Osteoblast (primary cell): ENCODE data around the gene PRSS50. TPM values are rescaled to one million over a fixed set of nuclear protein-coding genes. Genes with fewer than 3 reads are reported as not detected.

Source experiments
- DNase-seq: peaks from one replicate; pipeline ENCODE4 v3.0.0; 2011; ENCODE audit warnings: low spot score, mixed read lengths; ENCODE audit not compliant: insufficient read length; ENCODE audit errors: missing footprints
- H2AFZ ChIP-seq: 2 replicates; pipeline ENCODE4 v1.6.0; 2011; ENCODE audit warnings: mild to moderate bottlenecking, low read length
- H3K27ac ChIP-seq: 2 replicates; pipeline ENCODE4 v1.5.1; 2011; ENCODE audit warnings: mild to moderate bottlenecking, low read depth, low read length, moderate library complexity
- H3K27me3 ChIP-seq: 2 replicates; pipeline ENCODE4 v1.6.0; 2012; ENCODE audit warnings: mild to moderate bottlenecking, control low read depth, inconsistent platforms, low read length, moderate library complexity; ENCODE audit not compliant: insufficient read depth
- H3K36me3 ChIP-seq: 2 replicates; pipeline ENCODE4 v1.5.1; 2011; ENCODE audit warnings: mild to moderate bottlenecking, low read length, control low read depth, moderate library complexity; ENCODE audit not compliant: insufficient read depth
- H3K4me1 ChIP-seq: 2 replicates; pipeline ENCODE4 v1.5.1; 2011; ENCODE audit warnings: mild to moderate bottlenecking, low read length, control low read depth, moderate library complexity; ENCODE audit not compliant: insufficient read depth
- H3K4me2 ChIP-seq: 2 replicates; pipeline ENCODE4 v1.6.0; 2011; ENCODE audit warnings: mild to moderate bottlenecking, low read length; ENCODE audit not compliant: insufficient read depth
- H3K4me3 ChIP-seq: fragments of 200-600 bp; sonication (generic); 3 replicates; pipeline ENCODE4 v1.5.1; 2012; ENCODE audit warnings: mild to moderate bottlenecking, low read length, inconsistent platforms; ENCODE audit not compliant: insufficient read depth
- H3K79me2 ChIP-seq: 2 replicates; pipeline ENCODE4 v1.6.0; 2012; ENCODE audit warnings: mild to moderate bottlenecking, low read length, control low read depth, inconsistent platforms; ENCODE audit not compliant: insufficient read depth
- H3K9me3 ChIP-seq: 2 replicates; pipeline ENCODE4 v1.5.1; 2011; ENCODE audit warnings: low read depth, low read length, control low read depth
- H4K20me1 ChIP-seq: 2 replicates; pipeline ENCODE4 v1.6.0; 2012; ENCODE audit warnings: mild to moderate bottlenecking, low read length, control low read depth; ENCODE audit not compliant: insufficient read depth
- total RNA-seq: library from RNA; depleted of rRNA; stranded (reverse); fragments of >200 nt; gene quantifications from 2 replicates; pipeline ENCODE4 v1.2.3, GENCODE V29; 2012
- TF ChIP-seq, protein P1 (sequence below): IDR thresholded peaks from 2 replicates; pipeline ENCODE4 v1.5.1; 2011; ENCODE audit warnings: mild to moderate bottlenecking, low read depth, low read length, moderate library complexity; ENCODE audit errors: extremely low read depth

Gene PRSS50
- total RNA-seq, 1 donor = not detected

DNA sequence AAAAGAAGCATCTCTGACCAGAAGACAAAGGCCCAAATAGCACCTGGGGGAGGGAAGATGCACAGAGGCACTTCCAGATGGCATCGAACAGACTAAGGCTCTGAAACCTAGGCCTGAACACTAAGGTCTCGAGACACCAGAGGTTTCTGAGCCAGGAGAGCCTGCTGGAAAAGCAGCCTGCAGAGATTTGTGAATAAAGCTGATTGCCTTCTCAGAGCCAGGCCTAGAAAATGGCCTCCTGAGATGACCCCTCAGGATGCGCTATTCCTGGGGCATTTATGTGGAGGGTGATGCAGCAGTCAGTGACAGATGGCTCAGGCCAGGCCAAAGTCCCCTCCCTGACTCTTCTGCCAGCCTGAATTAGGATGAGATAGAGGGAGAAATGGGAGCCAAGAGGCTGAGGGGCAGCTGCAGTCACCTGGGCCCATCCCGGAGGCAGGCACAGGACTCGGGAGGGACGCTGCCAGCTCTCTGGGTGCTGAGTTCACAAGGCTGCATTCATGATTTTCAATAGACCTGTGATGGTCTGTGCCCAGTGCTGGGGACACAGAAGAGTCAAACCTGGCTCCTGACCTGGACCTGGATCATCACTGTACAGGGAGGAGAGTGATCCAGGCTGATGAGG is 6.9 kb downstream of the PRSS50 start:
- TF ChIP-seq, protein P1, sequence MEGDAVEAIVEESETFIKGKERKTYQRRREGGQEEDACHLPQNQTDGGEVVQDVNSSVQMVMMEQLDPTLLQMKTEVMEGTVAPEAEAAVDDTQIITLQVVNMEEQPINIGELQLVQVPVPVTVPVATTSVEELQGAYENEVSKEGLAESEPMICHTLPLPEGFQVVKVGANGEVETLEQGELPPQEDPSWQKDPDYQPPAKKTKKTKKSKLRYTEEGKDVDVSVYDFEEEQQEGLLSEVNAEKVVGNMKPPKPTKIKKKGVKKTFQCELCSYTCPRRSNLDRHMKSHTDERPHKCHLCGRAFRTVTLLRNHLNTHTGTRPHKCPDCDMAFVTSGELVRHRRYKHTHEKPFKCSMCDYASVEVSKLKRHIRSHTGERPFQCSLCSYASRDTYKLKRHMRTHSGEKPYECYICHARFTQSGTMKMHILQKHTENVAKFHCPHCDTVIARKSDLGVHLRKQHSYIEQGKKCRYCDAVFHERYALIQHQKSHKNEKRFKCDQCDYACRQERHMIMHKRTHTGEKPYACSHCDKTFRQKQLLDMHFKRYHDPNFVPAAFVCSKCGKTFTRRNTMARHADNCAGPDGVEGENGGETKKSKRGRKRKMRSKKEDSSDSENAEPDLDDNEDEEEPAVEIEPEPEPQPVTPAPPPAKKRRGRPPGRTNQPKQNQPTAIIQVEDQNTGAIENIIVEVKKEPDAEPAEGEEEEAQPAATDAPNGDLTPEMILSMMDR = no peak

DNA sequence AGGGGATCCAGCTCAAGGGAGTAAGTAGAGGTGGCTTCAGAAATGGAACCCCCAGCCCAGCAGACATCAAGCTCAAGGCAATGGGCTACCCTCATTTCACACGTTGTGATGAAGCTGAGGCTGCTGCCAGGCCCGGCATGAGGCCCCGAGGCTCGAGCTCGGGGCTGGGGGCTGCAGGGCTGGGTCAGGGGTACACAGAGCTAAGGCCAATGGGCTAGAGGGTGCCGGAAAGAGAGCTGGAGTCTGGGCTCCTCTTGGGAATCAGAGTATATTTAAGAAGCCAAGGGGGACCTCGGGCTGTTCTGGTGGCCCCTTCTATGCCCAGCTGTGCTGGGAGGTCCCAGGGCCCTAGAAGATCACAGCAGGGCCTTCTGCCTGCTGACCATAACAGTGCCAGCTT is 7.4 kb downstream of the PRSS50 start:
- no peaks in the 10 kb centered on the region for H3K4me1 ChIP-seq
- no peaks in the 10 kb centered on the region for H4K20me1 ChIP-seq
- no peak overlapping the region for H3K27ac ChIP-seq
- no peak overlapping the region for H3K4me3 ChIP-seq
- no peak overlapping the region for H3K4me2 ChIP-seq
- no peaks in the 10 kb centered on the region for H3K27me3 ChIP-seq
- no peaks in the 10 kb centered on the region for H3K79me2 ChIP-seq
- H3K9me3 ChIP-seq = no peaks in the 10 kb centered on the region
- H2AFZ ChIP-seq = no peak overlapping the region
- TF ChIP-seq, protein P1 = no peak
- H3K36me3 ChIP-seq = no peaks in the 10 kb centered on the region
- peak; percentile 52 for DNase-seq

More for the DNA sequence above, 6.9 kb downstream of the PRSS50 start:
- Histone ChIP-seq H3K4me2 (no peak overlapping the region), H3K27me3 (no peaks in the 10 kb centered on the region), H3K36me3 (no peaks in the 10 kb centered on the region), H4K20me1 (no peaks in the 10 kb centered on the region), H3K4me1 (no peaks in the 10 kb centered on the region), H3K4me3 (no peak overlapping the region), H3K27ac (no peak overlapping the region), H2AFZ (no peak overlapping the region), H3K9me3 (no peaks in the 10 kb centered on the region), H3K79me2 (no peaks in the 10 kb centered on the region)
- DNase-seq = peak; percentile 76

DNA sequence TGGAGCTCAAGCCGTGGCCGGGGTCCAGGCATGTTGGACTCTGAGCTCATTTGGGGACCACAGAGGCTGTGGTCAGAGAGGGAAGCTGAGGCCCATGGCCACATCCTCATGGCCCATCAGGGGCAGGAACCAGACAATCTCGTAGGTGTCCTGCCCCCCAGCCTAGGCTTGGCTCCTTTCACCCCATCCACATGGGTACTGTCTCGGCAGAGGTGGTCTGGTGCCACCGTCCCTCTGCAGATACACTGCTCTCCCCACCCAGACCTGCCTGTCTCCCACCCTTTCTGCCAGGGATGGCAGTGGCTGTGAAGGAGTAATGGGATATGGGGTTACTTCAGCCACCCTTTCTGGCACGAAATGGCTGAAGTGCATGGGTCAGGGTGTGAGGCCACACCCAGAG is 7.9 kb downstream of the PRSS50 start:
- TF ChIP-seq, protein P1 = no peak
- no peak overlapping the region for H3K4me2 ChIP-seq
- H3K79me2 ChIP-seq = no peaks in the 10 kb centered on the region
- H4K20me1 ChIP-seq = no peaks in the 10 kb centered on the region
- no peak overlapping the region for H3K27ac ChIP-seq
- no peaks in the 10 kb centered on the region for H3K36me3 ChIP-seq
- H3K27me3 ChIP-seq = no peaks in the 10 kb centered on the region
- H2AFZ ChIP-seq = no peak overlapping the region
- no peak overlapping the region for H3K4me3 ChIP-seq
- DNase-seq = peak; percentile 32
- H3K4me1 ChIP-seq = no peaks in the 10 kb centered on the region
- H3K9me3 ChIP-seq = no peaks in the 10 kb centered on the region

DNA sequence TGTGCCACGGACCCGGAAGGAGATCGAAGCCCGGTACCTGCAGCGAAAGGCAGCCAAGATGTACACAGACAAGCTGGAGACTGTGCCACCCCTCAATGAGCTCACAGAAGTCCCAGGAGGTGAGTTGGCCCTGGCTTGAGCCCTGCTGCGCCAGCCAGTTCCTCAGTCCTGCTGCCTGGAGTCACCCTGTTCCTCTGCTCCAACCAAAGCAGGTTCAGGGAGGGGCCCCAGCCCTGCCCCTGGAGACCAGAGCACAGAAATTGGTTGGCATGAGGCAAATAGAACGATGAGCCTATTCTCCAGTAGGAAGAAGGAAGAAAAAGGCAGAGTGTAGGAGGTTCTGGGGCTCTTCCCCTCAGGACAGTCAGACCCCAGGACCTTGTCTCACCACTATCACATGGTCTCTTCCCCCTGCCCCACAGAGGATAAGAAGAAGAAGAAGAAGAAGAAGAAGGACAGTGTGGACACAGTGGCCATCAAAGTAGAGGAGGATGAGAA is 8.5 kb downstream of the PRSS50 start:
- TF ChIP-seq, protein P1 = no peak
- H3K9me3 ChIP-seq = no peaks in the 10 kb centered on the region
- no peak overlapping the region for H3K27ac ChIP-seq
- H4K20me1 ChIP-seq = no peaks in the 10 kb centered on the region
- H3K4me2 ChIP-seq = no peak overlapping the region
- H3K27me3 ChIP-seq = no peaks in the 10 kb centered on the region
- H2AFZ ChIP-seq = no peak overlapping the region
- H3K36me3 ChIP-seq = no peaks in the 10 kb centered on the region
- H3K4me1 ChIP-seq = no peaks in the 10 kb centered on the region
- H3K79me2 ChIP-seq = no peaks in the 10 kb centered on the region
- no peak overlapping the region for H3K4me3 ChIP-seq
- peak; percentile 84 for DNase-seq
